Embryonic facial prominence (tissue), 1 donor: ENCODE results near the gene AK4.
"Not testable (repeated sequence)": the region's sequence is repeated elsewhere in the genome, so short reads cannot be mapped to it uniquely, and the experiment has no call there.

Source experiments
- DNase-seq: peaks from one replicate; pipeline ENCODE4 v3.0.0-alpha.2; 2016; ENCODE audit errors: extremely low spot score

Gene AK4

GRCh38 chr1:65214340-65215027, 66.5 kb downstream of the AK4 start:
- no peak for DNase-seq

GRCh38 chr1:65216989-65217388, 69.0 kb downstream of the AK4 start:
- DNase-seq, result no peak

DNA sequence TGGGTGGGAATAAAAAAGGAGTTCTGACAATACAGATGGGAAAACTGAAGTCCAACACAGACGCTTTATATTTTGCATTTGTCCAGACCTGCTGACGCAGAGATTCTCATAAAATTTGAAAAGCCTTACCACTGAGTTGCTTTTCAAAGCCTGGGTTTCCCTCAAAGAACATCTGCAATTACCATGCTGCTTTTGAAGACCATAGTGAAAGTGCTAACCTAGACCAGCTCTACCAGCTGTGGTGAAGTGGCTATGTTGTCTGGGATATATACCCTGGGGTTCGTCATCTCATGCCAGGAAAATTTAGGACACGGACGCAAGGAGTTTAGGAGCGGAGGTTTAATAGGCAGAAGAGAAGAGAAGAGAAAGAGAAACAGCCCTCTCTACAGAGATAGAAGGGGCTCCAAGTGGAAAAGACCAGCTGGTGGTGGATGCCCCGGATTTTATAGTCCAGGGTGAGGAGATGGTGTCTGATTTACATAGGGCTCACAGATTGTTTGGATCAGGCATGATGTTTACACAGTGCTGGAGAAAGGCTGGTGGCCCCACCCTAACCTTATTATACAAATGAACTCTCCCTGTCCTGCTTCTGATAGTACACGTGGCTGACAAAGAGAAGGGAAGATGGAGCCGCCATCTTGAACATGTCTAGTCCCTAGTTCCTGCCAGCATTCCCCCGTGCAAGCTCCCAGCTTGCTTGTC, 73.8 kb downstream of the AK4 start:
- DNase-seq, result no peak

DNA sequence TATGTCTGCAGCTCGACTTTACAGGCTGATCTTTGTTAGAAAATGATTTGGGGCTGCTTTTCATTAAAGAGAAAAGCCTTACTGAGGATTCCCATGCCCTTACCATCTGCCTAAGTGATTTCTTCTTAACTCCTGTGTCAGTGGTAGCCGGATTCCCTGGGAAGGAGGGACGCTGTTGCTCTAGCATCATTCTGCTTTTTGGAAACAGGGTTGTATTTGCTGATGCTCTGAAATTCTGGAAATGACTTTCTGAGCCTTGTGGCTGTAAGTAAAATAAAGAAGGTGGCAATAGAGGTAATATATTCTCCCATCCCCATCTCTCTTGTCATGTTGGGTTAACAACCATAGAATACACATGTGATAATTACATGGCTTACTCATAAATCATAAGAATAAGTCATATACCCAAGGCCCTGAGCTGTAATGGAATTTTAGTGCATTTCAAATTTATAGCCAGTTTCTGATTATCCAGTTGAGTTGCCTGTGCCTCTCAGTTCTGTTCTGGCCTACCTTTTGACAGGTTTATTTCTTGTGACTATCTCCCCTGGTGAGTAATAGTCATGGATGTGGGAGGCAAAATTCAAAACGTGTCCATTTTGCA, 74.4 kb downstream of the AK4 start:
- DNase-seq, result no peak

- no peak for DNase-seq
These were observed 76.7 kb downstream of the AK4 start for GRCh38 chr1:65224681-65225091.

DNA sequence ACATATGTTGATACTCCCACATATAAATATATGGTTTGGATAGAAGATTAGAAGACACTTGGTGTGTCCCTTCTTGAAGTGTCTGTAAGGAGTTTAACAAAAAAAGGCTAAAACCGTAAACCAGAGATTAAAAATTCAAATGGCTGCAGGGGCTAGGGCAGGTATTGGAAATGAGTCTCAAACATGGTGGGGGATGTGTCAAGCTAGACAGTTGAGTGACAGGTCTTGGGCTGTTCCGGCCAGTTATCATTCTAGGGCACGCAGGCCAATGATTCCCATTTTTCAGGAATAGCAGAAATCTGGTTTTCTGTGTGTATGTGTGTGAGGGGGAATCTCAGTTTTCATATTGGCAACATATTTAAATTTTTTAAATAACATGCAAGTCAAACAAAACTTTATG, 77.2 kb downstream of the AK4 start:
- DNase-seq, result no peak

- no peak for DNase-seq
These were observed 81.2 kb downstream of the AK4 start for GRCh38 chr1:65229201-65229600.

DNA sequence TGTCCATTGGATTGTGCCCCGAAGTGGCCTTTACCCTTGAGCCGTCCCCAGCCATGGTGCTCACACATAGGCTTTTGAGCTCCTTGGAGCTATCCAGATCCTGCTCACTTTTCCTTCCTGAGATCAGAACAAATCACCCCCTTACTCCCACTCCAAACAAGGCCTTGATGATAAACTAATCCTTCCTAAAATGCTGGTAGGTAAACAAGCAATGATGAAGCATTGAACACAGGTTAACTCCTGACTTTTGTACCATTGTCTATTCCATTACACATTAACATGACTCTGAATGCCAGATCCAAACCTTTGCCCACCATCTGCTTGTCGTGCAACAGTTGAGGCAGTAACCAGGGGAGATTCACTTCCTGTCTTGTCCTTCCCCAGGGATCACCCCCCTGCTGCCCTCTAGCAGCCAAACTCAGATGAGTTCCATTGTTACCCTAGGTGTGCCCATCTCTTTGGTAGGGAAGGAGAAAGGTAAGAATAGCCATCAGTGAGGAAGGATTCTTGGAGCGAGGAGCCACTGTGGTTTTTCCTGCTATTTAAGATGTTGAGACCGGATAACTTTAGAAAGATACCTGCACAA, 81.8 kb downstream of the AK4 start:
- no peak for DNase-seq

- no peak for DNase-seq
These were observed 82.9 kb downstream of the AK4 start for GRCh38 chr1:65230731-65231481.

DNA sequence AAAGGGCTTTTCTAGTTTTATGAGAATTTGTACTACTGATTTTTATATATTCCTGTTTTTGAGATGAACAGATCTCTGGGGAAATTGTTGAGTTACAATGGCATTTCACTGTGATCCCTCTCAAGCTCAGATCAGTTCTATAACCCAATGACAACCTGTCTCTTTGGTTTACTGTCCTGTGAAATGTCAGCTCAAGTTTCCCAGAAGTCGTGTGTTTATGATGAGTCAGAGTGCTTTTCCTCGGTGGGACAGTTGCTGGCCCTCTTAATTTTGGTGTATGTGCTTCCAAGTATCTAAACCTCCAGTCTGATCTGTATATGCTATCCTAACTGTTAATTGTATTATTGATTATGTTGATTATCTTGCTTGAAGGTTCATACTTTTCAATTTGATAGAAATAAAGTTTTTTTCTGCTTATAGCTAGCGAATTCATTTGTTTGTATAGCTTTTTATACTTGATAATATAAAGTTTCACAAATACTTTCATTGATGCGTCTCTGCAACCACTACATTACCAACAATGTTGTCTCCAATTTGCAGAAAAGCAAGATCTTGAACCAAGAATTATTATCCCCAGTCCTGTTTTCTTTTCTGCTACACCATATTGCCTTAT, 83.8 kb downstream of the AK4 start:
- DNase-seq, result no peak

DNA sequence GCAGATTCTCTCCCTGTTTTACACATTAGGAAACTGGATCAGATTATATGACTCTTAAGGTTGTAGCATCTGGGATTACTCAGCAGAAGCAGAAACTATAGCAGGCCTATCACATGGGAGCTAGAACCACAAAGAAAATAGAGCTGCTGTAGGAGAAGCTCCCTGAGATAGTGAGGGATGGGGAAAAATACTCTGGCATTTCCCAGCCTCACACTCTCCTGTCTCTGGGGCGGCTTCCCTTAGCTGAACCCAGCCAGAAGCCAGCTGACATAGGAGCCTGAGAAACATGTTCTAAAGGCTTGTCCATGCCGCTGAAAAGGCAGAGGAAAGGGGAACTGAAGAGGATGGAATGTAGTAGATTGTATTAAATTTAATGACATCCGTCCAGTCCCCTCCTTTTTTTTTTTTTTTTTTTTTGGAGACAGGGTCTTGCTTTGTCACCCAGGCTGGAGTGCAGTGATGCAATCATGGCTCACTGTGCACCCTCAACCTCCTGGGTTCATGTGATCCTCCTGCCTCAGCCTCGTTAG, 84.5 kb downstream of the AK4 start:
- DNase-seq, result no peak

DNA sequence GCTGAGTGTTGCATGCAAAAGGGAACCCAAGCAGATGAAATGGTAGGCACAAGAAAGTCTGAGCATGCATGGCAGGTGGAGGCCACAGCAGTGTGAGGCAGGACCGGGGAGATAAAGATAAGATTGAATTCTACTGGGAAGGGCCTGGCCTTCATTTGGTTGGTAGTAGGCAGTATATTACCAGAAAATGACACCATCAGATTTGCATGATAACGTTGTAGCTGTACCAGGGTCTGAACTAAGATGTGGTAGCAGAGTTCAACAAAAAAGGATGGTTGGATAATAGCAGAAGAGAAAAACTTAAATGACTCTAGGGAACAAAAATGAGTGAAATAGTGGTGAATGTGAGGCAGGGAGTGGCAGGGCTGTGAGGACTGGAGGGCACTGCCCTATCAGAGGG, 85.8 kb downstream of the AK4 start:
- no peak for DNase-seq

DNA sequence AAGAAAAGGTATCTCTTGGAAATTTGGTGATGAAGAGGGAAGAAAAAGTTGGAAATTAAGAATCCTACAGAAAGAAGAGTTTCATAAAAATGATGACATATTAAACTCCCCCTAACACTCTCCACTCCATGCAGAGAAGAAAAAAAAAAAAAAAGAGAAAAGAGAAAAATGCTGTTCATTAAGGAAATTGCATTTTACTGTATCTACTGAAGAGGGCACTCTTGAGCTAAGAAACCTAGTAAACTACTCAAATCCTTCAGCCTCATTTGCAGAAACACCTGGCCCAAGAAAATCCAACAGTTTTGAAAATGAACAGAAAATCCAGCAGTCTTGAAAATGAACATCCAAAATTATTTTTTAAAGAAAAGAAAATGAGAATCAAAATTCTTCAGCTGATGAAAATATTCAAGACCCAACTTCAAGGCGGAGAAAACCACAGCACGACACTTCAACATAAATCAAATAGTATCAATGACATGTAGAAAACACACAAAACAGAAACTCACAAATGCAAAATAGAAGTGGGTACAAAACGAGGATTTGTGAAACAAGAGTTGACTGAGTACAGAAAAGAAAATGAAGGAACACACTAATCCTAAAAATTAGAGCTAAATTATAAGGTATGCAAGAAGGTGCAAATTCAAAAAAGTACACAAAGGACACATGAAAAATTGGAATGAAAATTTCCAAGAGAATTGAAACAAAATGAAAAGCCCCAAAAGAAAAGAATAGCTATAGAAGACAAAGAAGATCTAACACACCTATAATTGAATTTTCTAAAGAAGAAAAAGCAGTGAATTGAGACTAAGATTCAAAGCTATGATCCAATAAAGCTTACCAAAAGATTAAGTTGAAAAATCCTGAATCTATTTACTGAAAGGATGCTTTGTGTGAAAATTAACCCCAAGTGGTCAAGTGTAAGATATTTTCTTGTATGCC, 88.1 kb downstream of the AK4 start:
- DNase-seq, result no peak

GRCh38 chr1:65237088-65237487, 89.1 kb downstream of the AK4 start:
- not testable (repeated sequence) for DNase-seq

GRCh38 chr1:65237503-65237902, 89.5 kb downstream of the AK4 start:
- DNase-seq, result no peak

GRCh38 chr1:65238010-65238409, 90.0 kb downstream of the AK4 start:
- no peak for DNase-seq

DNA sequence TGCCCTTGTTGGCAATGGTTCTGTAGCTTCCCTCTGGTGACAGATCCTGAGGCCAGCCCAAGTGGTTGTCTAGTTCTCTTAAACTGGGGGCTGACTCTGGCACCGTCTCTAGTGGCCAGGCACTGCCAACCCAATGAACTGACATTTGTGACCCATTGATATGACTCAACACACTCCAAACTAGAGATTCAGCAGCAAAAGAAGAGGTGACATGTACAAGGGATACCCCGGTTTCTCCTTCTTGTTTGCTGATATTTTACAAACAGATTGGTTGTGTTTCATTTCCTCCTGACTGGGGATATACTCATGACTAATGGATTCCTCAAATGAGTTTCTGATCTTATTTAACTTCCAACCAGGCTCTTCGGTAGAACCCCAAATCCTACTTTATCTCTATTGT, 95.5 kb downstream of the AK4 start:
- no peak for DNase-seq

GRCh38 chr1:65245295-65245694, 97.3 kb downstream of the AK4 start:
- no peak for DNase-seq

- no peak for DNase-seq
These were observed 99.7 kb downstream of the AK4 start for GRCh38 chr1:65247419-65248359.
